SK-N-SH (cell line): ENCODE results near the gene ELMO1. TPM values are rescaled to one million over a fixed set of nuclear protein-coding genes. Genes with fewer than 3 reads are reported as not detected.

Source experiments
- CTCF ChIA-PET: fragments of 300-600, 350-600 bp; formaldehyde crosslinking; extraction: SDS; loops from one replicate; lab custom pipeline; 2021; lab: Yijun Ruan, JAX
- POLR2A ChIA-PET: fragments of 350-600 bp; sonication (Branson Sonifier 250); formaldehyde crosslinking; extraction: SDS; loops from one replicate; lab custom pipeline; 2020; ENCODE audit warnings: antibody characterized with exemption, inconsistent platforms; lab: Yijun Ruan, JAX
- DNase-seq: peaks from one replicate; pipeline ENCODE4 v3.0.0; 2012
- H2AFZ ChIP-seq: fragments of 200-600 bp; sonication (generic); 2 replicates; pipeline ENCODE4 v1.8.1; 2016; ENCODE audit warnings: antibody characterized with exemption, mild to moderate bottlenecking, low read depth
- H3F3A ChIP-seq: fragments of 200-600 bp; sonication (generic); replicated peaks from 2 replicates; pipeline ENCODE3; 2016; ENCODE audit warnings: antibody characterized with exemption, mild to moderate bottlenecking; ENCODE audit not compliant: insufficient read depth
- H3K27ac ChIP-seq, 2 experiments: fragments of 200-500 bp in 1 of 2; fragments of 200-600 bp in 1 of 2; sonication (Bioruptor generic) in 1 of 2; sonication (generic), shearing (Covaris generic) in 1 of 2; 2 replicates each; pipeline versions ENCODE4 v1.5.1 to v1.6.1; 2014 to 2016; ENCODE audit warnings: low read depth in 2 of 2, inconsistent platforms in 1 of 2, low read length in 1 of 2, mild to moderate bottlenecking in 1 of 2, mixed read lengths in 1 of 2
- H3K27me3 ChIP-seq: fragments of 200-600 bp; sonication (generic), shearing (Covaris generic); 2 replicates; pipeline ENCODE4 v1.6.1; 2016; ENCODE audit warnings: mixed run types; ENCODE audit not compliant: insufficient read depth
- H3K36me3 ChIP-seq, 2 experiments: fragments of 200-500 bp in 1 of 2; fragments of 200-600 bp in 1 of 2; sonication (Bioruptor generic) in 1 of 2; sonication (generic) in 1 of 2; replicated peaks in 1 of 2; 2 replicates each; pipeline versions ENCODE3 to v1.5.1; 2014 to 2016; ENCODE audit warnings: low read length in 1 of 2, mild to moderate bottlenecking in 1 of 2; ENCODE audit not compliant: insufficient read depth in 2 of 2, control insufficient read depth in 1 of 2
- H3K4me1 ChIP-seq, 2 experiments: fragments of 200-500 bp in 1 of 2; fragments of 200-600 bp in 1 of 2; sonication (Bioruptor generic) in 1 of 2; sonication (generic), shearing (Covaris generic) in 1 of 2; 2 replicates each; pipeline versions ENCODE4 v1.5.1 to v1.6.1; 2014 to 2016; ENCODE audit warnings: low read depth in 1 of 2, low read length in 1 of 2, mixed run types in 1 of 2; ENCODE audit not compliant: insufficient read depth in 2 of 2, control insufficient read depth in 1 of 2
- H3K4me2 ChIP-seq: fragments of 200-600 bp; sonication (generic), shearing (Covaris generic); 2 replicates; pipeline ENCODE4 v1.6.1; 2017; ENCODE audit warnings: mixed run types
- H3K4me3 ChIP-seq, 2 experiments: fragments of 200-500 bp in 1 of 2; fragments of 200-600 bp in 1 of 2; sonication (Bioruptor generic) in 1 of 2; sonication (generic), shearing (Covaris generic) in 1 of 2; 2 replicates each; pipeline versions ENCODE4 v1.5.1 to v1.8.1; 2014 to 2016; ENCODE audit warnings: low read depth in 2 of 2, inconsistent platforms in 1 of 2, low read length in 1 of 2, mild to moderate bottlenecking in 1 of 2, mixed read lengths in 1 of 2, moderate library complexity in 1 of 2
- H3K79me2 ChIP-seq: fragments of 200-600 bp; sonication (generic); 2 replicates; pipeline ENCODE4 v1.8.1; 2017; ENCODE audit warnings: mild to moderate bottlenecking; ENCODE audit not compliant: insufficient read depth
- H3K9ac ChIP-seq: fragments of 200-600 bp; sonication (generic); 2 replicates; pipeline ENCODE4 v1.6.1; 2017; ENCODE audit warnings: mixed run types
- H3K9me2 ChIP-seq: fragments of 200-600 bp; sonication (generic); 2 replicates; pipeline ENCODE4 v1.6.1; 2017; ENCODE audit warnings: mixed run types
- H3K9me3 ChIP-seq: fragments of 200-600 bp; sonication (generic); 2 replicates; pipeline ENCODE4 v1.6.1; 2017; ENCODE audit warnings: mixed run types, mild to moderate bottlenecking, moderate library complexity
- H4K20me1 ChIP-seq: fragments of 200-600 bp; sonication (generic); 2 replicates; pipeline ENCODE4 v1.6.1; 2017; ENCODE audit warnings: mild to moderate bottlenecking, mixed run types; ENCODE audit not compliant: insufficient read depth
- CTCF ChIP-seq: fragments of 200-600 bp; sonication (generic); IDR thresholded peaks from 2 replicates; pipeline ENCODE4 v1.6.1; 2017; ENCODE audit warnings: antibody characterized with exemption, mild to moderate bottlenecking, moderate library complexity
- ELF1 ChIP-seq: IDR thresholded peaks from 2 replicates; pipeline ENCODE4 v1.4.0; 2012
- EP300 ChIP-seq, 2 experiments: IDR thresholded peaks; 2 replicates each; pipeline versions ENCODE4 v1.4.0 to v1.6.1; 2012; ENCODE audit warnings: borderline replicate concordance in 1 of 2, low read depth in 1 of 2, low read length in 1 of 2
- EZH2phosphoT487 ChIP-seq: fragments of 200-600 bp; sonication (generic); IDR thresholded peaks from 2 replicates; pipeline ENCODE4 v1.6.1; 2017; ENCODE audit warnings: low read depth, mixed run types, mild to moderate bottlenecking, antibody characterized with exemption, moderate library complexity, borderline replicate concordance
- GATA2 ChIP-seq: sonication (generic); formaldehyde crosslinking; IDR thresholded peaks from 2 replicates; pipeline ENCODE4 v1.5.0; 2020; ENCODE audit warnings: mild to moderate bottlenecking, missing genetic modification reagents
- IRF3 ChIP-seq: fragments of 150-350 bp; IDR thresholded peaks from 2 replicates; pipeline ENCODE4 v1.6.1; 2016; ENCODE audit warnings: mild to moderate bottlenecking, low read depth, low read length
- MEF2A ChIP-seq: IDR thresholded peaks from 2 replicates; pipeline ENCODE4 v1.4.0; 2012; ENCODE audit warnings: low read depth, borderline replicate concordance
- NFIC ChIP-seq: IDR thresholded peaks from 2 replicates; pipeline ENCODE4 v1.4.0; 2012; ENCODE audit warnings: borderline replicate concordance
- NRF1 ChIP-seq: IDR thresholded peaks from 2 replicates; pipeline ENCODE4 v1.6.1; 2012; ENCODE audit warnings: low read depth, mild to moderate bottlenecking, low read length
- PBX3 ChIP-seq: IDR thresholded peaks from 2 replicates; pipeline ENCODE4; 2012
- POLR2AphosphoS5 ChIP-seq: IDR thresholded peaks from 2 replicates; pipeline ENCODE4 v1.6.1; 2012; ENCODE audit warnings: low read depth, low read length
- RAD21 ChIP-seq: IDR thresholded peaks from 2 replicates; pipeline ENCODE4 v1.6.1; 2012; ENCODE audit warnings: mild to moderate bottlenecking, low read length
- RCOR1 ChIP-seq: fragments of 150-350 bp; IDR thresholded peaks from 2 replicates; pipeline ENCODE4 v1.6.1; 2017; ENCODE audit warnings: antibody characterized with exemption, low read length
- REST ChIP-seq: IDR thresholded peaks from 2 replicates; pipeline ENCODE4 v1.6.1; 2012; ENCODE audit warnings: mild to moderate bottlenecking, low read depth, low read length, moderate library complexity
- RFX5 ChIP-seq: IDR thresholded peaks from 2 replicates; pipeline ENCODE4 v1.6.1; 2012; ENCODE audit warnings: mild to moderate bottlenecking, improper control_type of control experiment, low read length
- RXRA ChIP-seq: IDR thresholded peaks from 2 replicates; pipeline ENCODE4 v1.4.0; 2012; ENCODE audit warnings: low read depth, mild to moderate bottlenecking, borderline replicate concordance
- USF2 ChIP-seq: fragments of 150-350 bp; IDR thresholded peaks from 2 replicates; pipeline ENCODE4 v1.6.1; 2017; ENCODE audit warnings: antibody characterized with exemption, low read length, low read depth, borderline replicate concordance
- WGBS: methylation state at CpG from one replicate; pipeline ENCODE4 v1.1.6; 2017; ENCODE audit warnings: low lambda C conversion rate; 5-methylcytosine and 5-hydroxymethylcytosine counted together
- polyA plus RNA-seq, 3 experiments: library from polyadenylated mRNA; depleted of rRNA; stranded (reverse); fragments of >200 nt; gene quantifications; 2 replicates each; pipeline ENCODE4 v1.2.3, GENCODE V29; 2012

ELMO1 gene
- polyA plus RNA-seq, 1 of the 3 experiments (the other 2 are of a cell fraction): 0.64 TPM

- TF ChIP-seq IRF3 (no peak), NFIC (peak; percentile 95), RXRA (0 out of 2 replicates have a peak, but pooled peaks have one; percentile 10), PBX3 (no peak), RAD21 (peak; percentile 91), REST (no peak; the same call in 1 of the 2 replicates), EP300 (IDR thresholded peaks at IDR 0.05; ENCODE audit: borderline replicate concordance in 1 of 2, low read depth in 1 of 2, low read length in 1 of 2) (peak in 1 of 2 experiments; percentile 26; a peak in 1 of 4 replicates), GATA2 (CRISPR knock-in tag) (no peak), EZH2phosphoT487 (no peak), MEF2A (no peak), NRF1 (no peak)
Measured at GRCh38 chr7:37201003-37201875, 247.4 kb downstream of the ELMO1 start (continued).

- POLR2A ChIA-PET: interaction anchor here (0.6 kb wide), 1 partner anchor 677 kb away, joined by 3 read pairs; no protein-coding TSS in a partner anchor
- H3K27ac ChIP-seq: no peak overlapping the region
- H3K36me3 ChIP-seq: no peaks in the 10 kb centered on the region
- H3K4me3 ChIP-seq: peak overlapping the region in 1 of 2 experiments; percentile 36; a peak in 1 of 4 replicates
- H3F3A ChIP-seq: peaks cover 3% of the 10 kb centered on the region
- no peak overlapping the region for H3K9ac ChIP-seq
- no peak overlapping the region for H3K4me2 ChIP-seq
- DNase-seq: peak; percentile 75
- no peaks in the 10 kb centered on the region for H3K9me2 ChIP-seq
- H3K79me2 ChIP-seq: no peaks in the 10 kb centered on the region
- peaks cover 0 to 15% of the 10 kb centered on the region in 2 experiments; a peak in 2 of 4 replicates for H3K4me1 ChIP-seq
- H3K9me3 ChIP-seq: no peaks in the 10 kb centered on the region
- 25% methylated on average over 6 of the region's 6 CpGs for WGBS
- CTCF ChIA-PET: interaction anchor here (0.6 to 12.3 kb wide), 78 partner anchors 9 to 1283 kb away, joined by 3 to 306 read pairs (median 4); no protein-coding TSS in a partner anchor
- H3K27me3 ChIP-seq: no peaks in the 10 kb centered on the region
- H2AFZ ChIP-seq: no peak overlapping the region
- no peaks in the 10 kb centered on the region for H4K20me1 ChIP-seq
- no peak for TF ChIP-seq IRF3
- TF ChIP-seq RCOR1: peak; percentile 44; the same call in 1 of the 2 replicates
- TF ChIP-seq ELF1: no peak
- TF ChIP-seq CTCF: peak; percentile 99
- TF ChIP-seq RAD21: peak; percentile 97
- peak; percentile 47; the same call in 1 of the 2 replicates for TF ChIP-seq RFX5
- TF ChIP-seq EZH2phosphoT487: no peak
- peak; percentile 9; the same call in 1 of the 2 replicates for TF ChIP-seq GATA2 (CRISPR knock-in tag)
- no peak for TF ChIP-seq USF2
- TF ChIP-seq POLR2AphosphoS5: no peak
Measured at GRCh38 chr7:37198906-37199485, 249.7 kb downstream of the ELMO1 start.
